Measurements from ENCODE around the gene DHRS11.

The DHRS11 gene

GRCh38 chr17:36594626-36595401 lies 3.1 kb downstream of the DHRS11 start:
- no peak for DNase-seq (ENCODE audit: low spot score)
- TF ChIP-seq, protein P1, sequence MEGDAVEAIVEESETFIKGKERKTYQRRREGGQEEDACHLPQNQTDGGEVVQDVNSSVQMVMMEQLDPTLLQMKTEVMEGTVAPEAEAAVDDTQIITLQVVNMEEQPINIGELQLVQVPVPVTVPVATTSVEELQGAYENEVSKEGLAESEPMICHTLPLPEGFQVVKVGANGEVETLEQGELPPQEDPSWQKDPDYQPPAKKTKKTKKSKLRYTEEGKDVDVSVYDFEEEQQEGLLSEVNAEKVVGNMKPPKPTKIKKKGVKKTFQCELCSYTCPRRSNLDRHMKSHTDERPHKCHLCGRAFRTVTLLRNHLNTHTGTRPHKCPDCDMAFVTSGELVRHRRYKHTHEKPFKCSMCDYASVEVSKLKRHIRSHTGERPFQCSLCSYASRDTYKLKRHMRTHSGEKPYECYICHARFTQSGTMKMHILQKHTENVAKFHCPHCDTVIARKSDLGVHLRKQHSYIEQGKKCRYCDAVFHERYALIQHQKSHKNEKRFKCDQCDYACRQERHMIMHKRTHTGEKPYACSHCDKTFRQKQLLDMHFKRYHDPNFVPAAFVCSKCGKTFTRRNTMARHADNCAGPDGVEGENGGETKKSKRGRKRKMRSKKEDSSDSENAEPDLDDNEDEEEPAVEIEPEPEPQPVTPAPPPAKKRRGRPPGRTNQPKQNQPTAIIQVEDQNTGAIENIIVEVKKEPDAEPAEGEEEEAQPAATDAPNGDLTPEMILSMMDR (IDR thresholded peaks at IDR 0.05; ENCODE audit: extremely low read depth, missing control alignments): no peak

DNA sequence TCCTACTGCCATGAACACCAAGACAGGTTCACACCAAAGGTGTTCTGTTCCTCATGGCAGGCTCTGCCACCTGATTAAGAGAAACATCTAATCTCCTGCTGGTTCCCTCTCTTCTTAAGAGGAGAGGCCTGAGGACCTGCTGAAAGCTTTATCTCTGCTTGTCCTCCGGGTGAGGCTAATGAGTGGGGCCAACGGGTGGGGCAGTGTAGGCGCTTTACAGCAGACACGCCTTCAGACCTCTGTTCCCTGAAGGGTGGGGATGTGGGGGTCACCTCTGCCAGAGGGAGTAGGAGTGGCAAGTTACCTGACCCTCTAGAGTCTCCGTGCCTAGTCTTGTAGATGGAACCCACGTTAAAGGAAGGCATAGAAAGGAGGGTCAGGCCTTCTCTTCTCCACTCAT lies 5.5 kb downstream of the DHRS11 start:
- no peak for DNase-seq (ENCODE audit: low spot score)
- TF ChIP-seq, protein P1 (IDR thresholded peaks at IDR 0.05; ENCODE audit: extremely low read depth, missing control alignments): no peak

DNA sequence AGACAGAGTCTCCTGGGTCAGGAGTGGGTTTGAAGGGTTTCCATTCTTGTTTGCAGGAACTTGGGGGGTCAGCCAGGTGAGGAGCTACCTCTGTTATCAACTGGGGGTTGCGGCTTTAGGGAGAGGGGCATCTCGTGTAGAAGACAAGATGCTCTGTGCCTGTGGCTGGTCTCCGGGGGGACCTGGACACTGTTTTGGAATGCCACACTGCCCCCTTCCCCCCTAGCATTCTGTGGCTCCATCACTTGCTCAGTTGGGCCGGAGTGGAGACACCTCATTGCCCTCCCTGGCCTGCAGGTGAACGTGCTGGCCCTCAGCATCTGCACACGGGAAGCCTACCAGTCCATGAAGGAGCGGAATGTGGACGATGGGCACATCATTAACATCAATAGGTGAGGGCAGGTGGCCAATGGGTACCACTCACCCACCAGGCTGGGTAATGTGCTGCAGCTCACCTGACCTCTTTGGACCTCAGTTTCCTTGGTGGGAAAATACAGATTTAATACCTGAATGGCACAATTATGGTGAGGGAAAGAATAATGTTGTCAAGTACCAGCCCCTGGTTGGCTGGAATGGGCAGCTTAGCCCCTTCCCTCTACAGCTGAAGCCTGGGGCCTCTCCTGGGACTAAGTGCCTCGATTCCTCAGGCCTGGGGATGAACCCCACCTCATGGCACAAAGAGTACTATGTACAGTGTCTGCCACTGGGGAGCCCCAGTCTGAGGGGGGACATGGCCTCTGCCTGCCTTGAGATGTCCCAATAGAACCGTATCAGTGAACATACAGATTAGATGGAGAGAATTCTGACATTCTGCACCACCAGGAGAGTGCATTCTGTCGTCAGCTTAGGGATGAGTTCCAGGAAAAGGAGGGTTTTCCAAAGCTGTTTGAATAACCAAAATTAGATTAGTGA lies 6.4 kb downstream of the DHRS11 start:
- TF ChIP-seq, protein P1 (IDR thresholded peaks at IDR 0.05; ENCODE audit: extremely low read depth, missing control alignments): no peak
- DNase-seq (ENCODE audit: low spot score): no peak

- no peak for DNase-seq (ENCODE audit: low spot score)
- TF ChIP-seq, protein P1 (IDR thresholded peaks at IDR 0.05; ENCODE audit: extremely low read depth, missing control alignments): no peak
Observed at GRCh38 chr17:36598951-36599401, 7.3 kb downstream of the DHRS11 start.

DNA sequence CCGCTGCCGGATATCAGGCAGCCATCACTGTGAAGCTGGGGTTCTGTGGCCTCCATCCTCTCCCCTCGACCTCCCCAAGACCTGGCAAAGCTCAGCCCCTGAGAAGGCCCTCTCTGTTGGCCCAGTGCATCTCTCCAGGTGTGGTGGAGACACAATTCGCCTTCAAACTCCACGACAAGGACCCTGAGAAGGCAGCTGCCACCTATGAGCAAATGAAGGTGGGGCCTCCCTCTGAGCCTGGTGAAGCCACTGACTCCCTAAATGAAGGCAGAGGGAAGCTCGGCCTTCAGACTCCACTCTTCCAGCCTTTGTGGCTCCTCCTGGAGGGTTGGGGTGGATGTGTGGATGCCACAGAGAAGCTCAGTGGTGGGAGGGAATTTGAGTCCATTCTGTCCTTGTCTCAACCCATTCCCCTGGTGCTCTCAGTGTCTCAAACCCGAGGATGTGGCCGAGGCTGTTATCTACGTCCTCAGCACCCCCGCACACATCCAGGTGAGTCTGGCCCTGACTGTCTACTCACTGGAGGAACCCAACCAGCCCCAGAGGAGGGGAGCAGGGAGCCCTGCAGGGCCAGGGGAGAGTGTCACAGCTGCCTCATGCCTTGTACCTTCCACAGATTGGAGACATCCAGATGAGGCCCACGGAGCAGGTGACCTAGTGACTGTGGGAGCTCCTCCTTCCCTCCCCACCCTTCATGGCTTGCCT lies 8.0 kb downstream of the DHRS11 start:
- no peak for DNase-seq (ENCODE audit: low spot score)

DNA sequence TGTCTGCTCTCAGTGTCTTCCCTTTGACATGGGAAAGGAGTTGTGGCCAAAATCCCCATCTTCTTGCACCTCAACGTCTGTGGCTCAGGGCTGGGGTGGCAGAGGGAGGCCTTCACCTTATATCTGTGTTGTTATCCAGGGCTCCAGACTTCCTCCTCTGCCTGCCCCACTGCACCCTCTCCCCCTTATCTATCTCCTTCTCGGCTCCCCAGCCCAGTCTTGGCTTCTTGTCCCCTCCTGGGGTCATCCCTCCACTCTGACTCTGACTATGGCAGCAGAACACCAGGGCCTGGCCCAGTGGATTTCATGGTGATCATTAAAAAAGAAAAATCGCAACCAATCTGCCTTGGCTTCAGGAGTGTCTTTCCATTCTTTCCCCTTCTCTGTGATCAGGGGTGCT lies 8.8 kb downstream of the DHRS11 start:
- TF ChIP-seq, protein P1 (IDR thresholded peaks at IDR 0.05; ENCODE audit: extremely low read depth, missing control alignments): no peak

More for the DNA sequence above, 8.0 kb downstream of the DHRS11 start:
- TF ChIP-seq, protein P1 (IDR thresholded peaks at IDR 0.05; ENCODE audit: extremely low read depth, missing control alignments): no peak

More for the DNA sequence above, 8.8 kb downstream of the DHRS11 start:
- no peak for DNase-seq (ENCODE audit: low spot score)

All from GM20000 (cell line).